Psoas muscle (tissue), 8 donors: ENCODE measurements around the gene SPAG9. TPM values are rescaled to one million over a fixed set of nuclear protein-coding genes. Genes with fewer than 3 reads are reported as not detected.
A peak's percentile ranks its signal among the peaks of the same experiment; 100 is the strongest.
"Not testable (repeated sequence)": the region's sequence is repeated elsewhere in the genome, so short reads cannot be mapped to it uniquely, and the experiment has no call there.

Source experiments
- ATAC-seq, 4 donors: fragments of 200-7000 bp; cut with Tn5 transposase; one replicate each; pipeline ENCODE4 v1.9.1; 2020; ENCODE audit warnings: moderate library complexity in 3 of 4, mild to moderate bottlenecking in 2 of 4
- DNase-seq, 2 donors: peaks; one replicate each; pipeline ENCODE4 v3.0.0-alpha.2; 2020
- H3K27ac ChIP-seq: fragments of 200-600 bp; one replicate; pipeline ENCODE4 v1.8.0; 2022
- H3K27me3 ChIP-seq, 3 donors: fragments of 200-600 bp in 1 of 3; one replicate each; pipeline versions ENCODE4 v1.6.1 to v1.8.0; 2013 to 2022; ENCODE audit warnings: low read length in 2 of 3, mild to moderate bottlenecking in 2 of 3, moderate library complexity in 1 of 3; ENCODE audit not compliant: insufficient read depth in 3 of 3
- H3K36me3 ChIP-seq, 2 donors: fragments of 200-600 bp in 1 of 2; one replicate each; pipeline versions ENCODE4 v1.6.1 to v1.8.0; 2013 to 2022; ENCODE audit warnings: low read depth in 1 of 2, mild to moderate bottlenecking in 1 of 2, moderate library complexity in 1 of 2; ENCODE audit not compliant: insufficient read depth in 1 of 2
- H3K4me1 ChIP-seq: fragments of 200-600 bp; one replicate; pipeline ENCODE4 v1.8.0; 2022
- H3K4me3 ChIP-seq: fragments of 200-600 bp; one replicate; pipeline ENCODE4 v1.8.0; 2022; ENCODE audit warnings: mild to moderate bottlenecking
- H3K9me3 ChIP-seq: fragments of 200-600 bp; one replicate; pipeline ENCODE4 v1.8.0; 2022
- WGBS, 3 donors: extraction: QIAGEN DNeasy Blood & Tissue Kit; methylation state at CpG; one replicate each; pipeline versions ENCODE4 v1.1.6 to v1.1.7; 2013; 5-methylcytosine and 5-hydroxymethylcytosine counted together
- intact Hi-C, 2 donors: fragments of 100-400 bp; cut with DNase I; formaldehyde crosslinking; loops; one replicate each; pipeline versions ENCODE4 v1.11.0 to v1.14.2; 2022
- polyA plus RNA-seq, 3 donors: library from polyadenylated mRNA; stranded (reverse); fragments of 200-250 nt; gene quantifications; one replicate each; pipeline ENCODE4 v1.2.3, GENCODE V29; 2013
- total RNA-seq, 4 donors: library from RNA; stranded (reverse); fragmentation: NEBNext Ultra II Directional in 2 of 4; extraction: Animal tissue kit (Norgen Biotek cat#: 25700) in 2 of 4; gene quantifications; one replicate each; pipeline versions ENCODE4 v1.2.1 to v1.2.4, GENCODE V29; 2021 to 2023
- TF ChIP-seq, protein P1 (sequence below): fragments of 200-600 bp; IDR thresholded peaks from one replicate; pipeline ENCODE4 v1.8.0; 2022; ENCODE audit warnings: antibody characterized with exemption
- donor health status: healthy with polysubstance abuse.
- donor health status: DM: no; HTN: no; CAD: no; lungs with moderate emphysema.
- donor health status: Bipolar disorder and iron deficiency.
- donor health status: healthy.
- donor health status: DM: yes; HTN: yes; CAD: no.
- donor health status: DM: no; HTN: no; CAD: no.
- donor health status: DM: no; HTN: no; CAD: no.
- donor health status: DM: yes; HTN: yes; CAD: no.

SPAG9 gene
- total and polyA plus RNA-seq, 7 donors = 34.8 to 133 (median 92.1) TPM

GRCh38 chr17:50943575-50943933 lies 177.1 kb downstream of the SPAG9 start:
- 33 to 58% (median 38%) methylated on average over 8 of the region's 8 CpGs for WGBS, 3 donors
- ATAC-seq = peak in 1 of 4 donors; percentile 22
- intact Hi-C loops = no loop called here
- Histone ChIP-seq H3K27me3 (no peaks in the 10 kb centered on the region), H3K4me1 (peaks cover 51% of the 10 kb centered on the region), H3K9me3 (no peaks in the 10 kb centered on the region), H3K4me3 (peak overlapping the region; percentile 68), H3K36me3 (no peaks in the 10 kb centered on the region), H3K27ac (peak overlapping the region; percentile 98)
- TF ChIP-seq, protein P1, sequence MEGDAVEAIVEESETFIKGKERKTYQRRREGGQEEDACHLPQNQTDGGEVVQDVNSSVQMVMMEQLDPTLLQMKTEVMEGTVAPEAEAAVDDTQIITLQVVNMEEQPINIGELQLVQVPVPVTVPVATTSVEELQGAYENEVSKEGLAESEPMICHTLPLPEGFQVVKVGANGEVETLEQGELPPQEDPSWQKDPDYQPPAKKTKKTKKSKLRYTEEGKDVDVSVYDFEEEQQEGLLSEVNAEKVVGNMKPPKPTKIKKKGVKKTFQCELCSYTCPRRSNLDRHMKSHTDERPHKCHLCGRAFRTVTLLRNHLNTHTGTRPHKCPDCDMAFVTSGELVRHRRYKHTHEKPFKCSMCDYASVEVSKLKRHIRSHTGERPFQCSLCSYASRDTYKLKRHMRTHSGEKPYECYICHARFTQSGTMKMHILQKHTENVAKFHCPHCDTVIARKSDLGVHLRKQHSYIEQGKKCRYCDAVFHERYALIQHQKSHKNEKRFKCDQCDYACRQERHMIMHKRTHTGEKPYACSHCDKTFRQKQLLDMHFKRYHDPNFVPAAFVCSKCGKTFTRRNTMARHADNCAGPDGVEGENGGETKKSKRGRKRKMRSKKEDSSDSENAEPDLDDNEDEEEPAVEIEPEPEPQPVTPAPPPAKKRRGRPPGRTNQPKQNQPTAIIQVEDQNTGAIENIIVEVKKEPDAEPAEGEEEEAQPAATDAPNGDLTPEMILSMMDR = no peak
- DNase-seq = peak in 1 of 2 donors; percentile 35

- DNase-seq, intact Hi-C loops, H3K4me3 ChIP-seq, H3K9me3 ChIP-seq, H3K27me3 ChIP-seq, ATAC-seq, H3K36me3 ChIP-seq: not testable (repeated sequence)
- 96 to 97% (median 96%) methylated on average over 4 of the region's 4 CpGs for WGBS, 3 donors
- Histone ChIP-seq H3K4me1 (peaks cover 35% of the 10 kb centered on the region), H3K27ac (peak overlapping the region; percentile 98)
Measured at GRCh38 chr17:50941676-50942048, 179.0 kb downstream of the SPAG9 start.

DNA sequence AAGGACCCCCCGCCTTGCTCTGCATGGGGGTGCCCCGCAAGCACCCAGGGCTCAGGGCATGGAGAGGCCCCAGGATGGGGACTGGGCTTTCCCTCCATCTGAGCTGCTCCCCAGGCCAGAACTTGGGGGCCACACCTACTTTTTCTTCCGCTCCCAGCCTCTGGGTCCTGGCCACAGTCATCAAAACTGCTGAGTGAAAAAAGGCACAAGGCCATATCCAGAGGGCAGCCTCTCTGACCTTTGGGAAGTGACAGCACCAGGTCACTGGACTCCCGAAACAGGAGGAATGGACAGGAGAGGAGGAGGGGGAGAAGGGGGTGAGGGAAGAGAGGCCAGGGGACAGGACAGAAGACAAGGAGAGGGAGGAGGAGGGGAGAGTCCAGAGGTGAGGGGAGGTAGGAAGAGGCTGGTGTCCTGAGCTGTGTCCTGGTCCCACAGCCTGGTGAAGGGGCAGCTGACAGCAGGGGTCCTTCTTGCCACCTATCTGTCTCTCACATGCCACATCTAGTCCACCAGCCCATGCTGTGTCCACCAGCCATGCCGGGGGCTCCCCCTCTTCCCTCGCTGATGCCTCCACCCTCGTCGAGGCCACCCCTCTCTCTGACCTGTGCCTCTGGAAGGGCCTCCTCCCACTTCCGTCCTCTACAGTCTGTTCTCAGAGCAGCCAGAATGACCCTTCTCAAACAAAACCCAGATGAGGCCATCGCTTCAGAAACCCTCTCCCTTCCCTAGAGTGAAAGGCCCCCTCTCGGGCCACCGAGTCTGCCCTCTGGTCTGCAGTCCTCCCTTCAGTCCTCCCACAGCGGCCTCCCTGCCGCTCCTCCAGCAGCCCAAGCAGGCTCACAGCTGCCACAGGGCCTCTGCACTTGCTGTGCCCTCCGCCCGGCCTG lies 180.6 kb downstream of the SPAG9 start:
- Histone ChIP-seq H3K4me1 (peaks cover 32% of the 10 kb centered on the region), H3K9me3 (no peaks in the 10 kb centered on the region), H3K36me3 (no peaks in the 10 kb centered on the region), H3K4me3 (no peak overlapping the region), H3K27me3 (no peaks in the 10 kb centered on the region), H3K27ac (no peak overlapping the region)
- ATAC-seq (no peak), DNase-seq (peak in 1 of 2 donors; percentile 39)
- TF ChIP-seq, protein P1 = no peak
- WGBS, 3 donors = 83 to 88% (median 85%) methylated on average over 13 to 16 of the region's 16 CpGs
- intact Hi-C loops = no loop called here

DNA sequence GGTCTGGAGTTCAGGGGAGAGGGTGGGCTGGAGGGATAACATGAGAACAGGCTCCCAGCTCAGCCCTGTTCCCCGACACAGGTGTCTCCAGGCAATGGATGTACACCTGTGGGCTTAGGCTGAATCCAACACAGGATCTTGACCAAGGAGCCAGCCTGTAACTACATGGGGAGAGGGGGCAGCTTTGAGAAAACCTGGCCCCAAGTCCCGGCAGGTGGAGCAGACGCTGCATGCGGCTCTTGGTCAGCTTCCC lies 181.2 kb downstream of the SPAG9 start:
- Histone ChIP-seq H3K36me3 (no peaks in the 10 kb centered on the region), H3K9me3 (no peaks in the 10 kb centered on the region), H3K4me3 (no peak overlapping the region), H3K27me3 (no peaks in the 10 kb centered on the region), H3K27ac (no peak overlapping the region), H3K4me1 (peaks cover 34% of the 10 kb centered on the region)
- DNase-seq = peak in 1 of 2 donors; percentile 34
- intact Hi-C loops = no loop called here
- 91 to 96% (median 91%) methylated on average over 4 of the region's 4 CpGs for WGBS, 3 donors
- TF ChIP-seq, protein P1 = no peak
- ATAC-seq = no peak

- no peak for DNase-seq
- no peaks in the 10 kb centered on the region for H3K36me3 ChIP-seq
- WGBS, 3 donors = 85 to 86% (median 85%) methylated on average over 10 of the region's 10 CpGs
- TF ChIP-seq, protein P1 = no peak
- H3K4me3 ChIP-seq = no peak overlapping the region
- H3K4me1 ChIP-seq = peaks cover 34% of the 10 kb centered on the region
- intact Hi-C loops = no loop called here
- ATAC-seq = no peak
- no peak overlapping the region for H3K27ac ChIP-seq
- no peaks in the 10 kb centered on the region for H3K27me3 ChIP-seq
- H3K9me3 ChIP-seq = no peaks in the 10 kb centered on the region
Measured at GRCh38 chr17:50938821-50939541, 181.7 kb downstream of the SPAG9 start.
